Endothelial cell of umbilical vein (primary cell): ENCODE data around the gene PIKFYVE. TPM values are rescaled to one million over a fixed set of nuclear protein-coding genes. Genes with fewer than 3 reads are reported as not detected.
"Not testable (repeated sequence)": the region's sequence is repeated elsewhere in the genome, so short reads cannot be mapped to it uniquely, and the experiment has no call there.

Source experiments
- BruUV-seq: library from RNA; stranded (reverse); fragments of 400-500 nt; replicated peaks from 2 replicates; lab custom pipeline; 2021; lab: Mats Ljungman, UMichigan
- CTCF ChIA-PET: fragments of 300-600, 350-600 bp; sonication (Branson Sonifier 250); formaldehyde crosslinking; loops from one replicate; lab custom pipeline; 2021; ENCODE audit warnings: antibody characterized with exemption, inconsistent platforms; lab: Charles Lee
- POLR2A ChIA-PET: fragments of 300-600, 350-600 bp; sonication (Branson Sonifier 250); formaldehyde crosslinking; loops from one replicate; lab custom pipeline; 2021; ENCODE audit warnings: antibody characterized with exemption, inconsistent platforms; lab: Charles Lee
- DNase-seq: peaks from one replicate; pipeline ENCODE4 v3.0.0-alpha.2; 2011; ENCODE audit warnings: low read depth, low spot score
- FAIRE-seq: peaks from 2 replicates; lab custom pipeline; 2011; peaks lifted over from hg19 to GRCh38; lab: Jason Lieb, UNC
- H2AFZ ChIP-seq: 2 replicates; pipeline ENCODE4 v1.6.0; 2012; ENCODE audit warnings: low read depth, low read length, control low read depth, inconsistent platforms
- H3K27ac ChIP-seq: 2 replicates; pipeline ENCODE4 v1.5.1; 2011; ENCODE audit warnings: low read depth, mild to moderate bottlenecking, control low read depth, low read length, moderate library complexity; ENCODE audit not compliant: insufficient read depth
- H3K27me3 ChIP-seq, 2 experiments: 2 replicates each; pipeline versions ENCODE4 v1.6.0 to v1.6.1; 2011; ENCODE audit warnings: low read length in 2 of 2, mixed read lengths in 1 of 2; ENCODE audit not compliant: control insufficient read depth in 2 of 2, insufficient read depth in 2 of 2
- H3K36me3 ChIP-seq, 2 experiments: 2 replicates in 1 of 2; 3 replicates in 1 of 2; pipeline ENCODE4 v1.5.1; 2011; ENCODE audit warnings: low read length in 2 of 2, mild to moderate bottlenecking in 1 of 2, moderate library complexity in 1 of 2; ENCODE audit not compliant: control insufficient read depth in 2 of 2, insufficient read depth in 2 of 2; ENCODE audit errors: extremely low read depth in 1 of 2
- H3K4me1 ChIP-seq: 3 replicates; pipeline ENCODE4 v1.5.1; 2011; ENCODE audit warnings: mild to moderate bottlenecking, low read length; ENCODE audit not compliant: control insufficient read depth, insufficient read depth; ENCODE audit errors: extremely low read depth
- H3K4me2 ChIP-seq: 2 replicates; pipeline ENCODE4 v1.6.1; 2011; ENCODE audit warnings: low read length, control low read depth, mixed read lengths; ENCODE audit not compliant: insufficient read depth
- H3K4me3 ChIP-seq, 3 experiments: fragments of 200-600 bp in 1 of 3; sonication (generic), shearing (Covaris generic) in 1 of 3; replicated peaks in 1 of 3; 2 replicates each; pipeline ENCODE4 v1.5.1; 2011 to 2016; ENCODE audit warnings: control low read depth in 3 of 3, low read length in 3 of 3, mild to moderate bottlenecking in 2 of 3, inconsistent platforms in 1 of 3, low read depth in 1 of 3, moderate library complexity in 1 of 3; ENCODE audit not compliant: insufficient read depth in 1 of 3
- H3K79me2 ChIP-seq: 2 replicates; pipeline ENCODE4 v1.6.0; 2012; ENCODE audit warnings: low read length, inconsistent platforms; ENCODE audit not compliant: control insufficient read depth, insufficient read depth
- H3K9ac ChIP-seq: replicated peaks from 2 replicates; pipeline ENCODE3; 2011; ENCODE audit warnings: low read length, control low read depth; ENCODE audit not compliant: insufficient read depth; ENCODE audit errors: extremely low read depth
- H3K9me1 ChIP-seq: replicated peaks from 3 replicates; pipeline ENCODE4 v1.6.0; 2011; ENCODE audit warnings: mild to moderate bottlenecking, low read length; ENCODE audit not compliant: control insufficient read depth, insufficient read depth; ENCODE audit errors: extremely low read depth
- H3K9me3 ChIP-seq: replicated peaks from 2 replicates; pipeline ENCODE4 v1.5.1; 2012; ENCODE audit warnings: low read length, inconsistent platforms; ENCODE audit not compliant: control insufficient read depth, insufficient read depth
- H4K20me1 ChIP-seq: replicated peaks from 2 replicates; pipeline ENCODE3; 2011; ENCODE audit warnings: mild to moderate bottlenecking, low read length; ENCODE audit not compliant: control insufficient read depth, insufficient read depth; ENCODE audit errors: extremely low read depth
- FOS ChIP-seq: IDR thresholded peaks from 2 replicates; pipeline ENCODE4 v1.6.1; 2011; ENCODE audit warnings: mild to moderate bottlenecking, low read length, moderate library complexity, borderline replicate concordance; ENCODE audit not compliant: insufficient read depth
- GATA2 ChIP-seq: IDR thresholded peaks from 2 replicates; pipeline ENCODE4 v1.7.0; 2011; ENCODE audit warnings: low read depth, mild to moderate bottlenecking, moderate library complexity, mixed read lengths, low read length; ENCODE audit not compliant: insufficient read length, insufficient read depth
- JUN ChIP-seq: IDR thresholded peaks from 2 replicates; pipeline ENCODE4 v1.6.1; 2011; ENCODE audit warnings: borderline replicate concordance, low read depth; ENCODE audit not compliant: insufficient read length, insufficient read depth
- POLR2A ChIP-seq: IDR thresholded peaks from 2 replicates; pipeline ENCODE4 v1.6.1; 2012; ENCODE audit warnings: low read depth, mild to moderate bottlenecking, control low read depth, low read length
- dilution Hi-C: fragments of 300-500 bp; cut with MboI; formaldehyde crosslinking; loops from one replicate; pipeline ENCODE4 v1.15.0; 2019; ENCODE audit warnings: low sequenced_read_pairs; ENCODE audit not compliant: extremely low pct_ligation_motif_present
- intact Hi-C: fragments of 100-400 bp; cut with micrococcal nuclease; formaldehyde crosslinking; loops from one replicate; pipeline ENCODE4 v1.10.0; 2022
- polyA plus RNA-seq, 4 experiments: library from polyadenylated mRNA; depleted of rRNA in 3 of 4; stranded (reverse) in 3 of 4; unstranded in 1 of 4; fragments of >200 nt; gene quantifications; 2 replicates each; pipeline versions ENCODE4 v1.2.1 to v1.2.3, GENCODE V29; 2011 to 2012; ENCODE audit warnings: missing spikeins in 1 of 4
- total RNA-seq: library from RNA; stranded (reverse); gene quantifications from 2 replicates; pipeline ENCODE4 v1.2.3, GENCODE V29; 2021
- TF ChIP-seq, protein P1 (sequence below): IDR thresholded peaks from 2 replicates; pipeline ENCODE4 v1.6.1; 2011; ENCODE audit not compliant: insufficient read depth, insufficient read length

Gene PIKFYVE
- total and polyA plus RNA-seq, 2 donors (not counting 3 experiments of a cell fraction or from before 2014, with no cell fraction given), result 9.0 to 28.2 TPM

DNA sequence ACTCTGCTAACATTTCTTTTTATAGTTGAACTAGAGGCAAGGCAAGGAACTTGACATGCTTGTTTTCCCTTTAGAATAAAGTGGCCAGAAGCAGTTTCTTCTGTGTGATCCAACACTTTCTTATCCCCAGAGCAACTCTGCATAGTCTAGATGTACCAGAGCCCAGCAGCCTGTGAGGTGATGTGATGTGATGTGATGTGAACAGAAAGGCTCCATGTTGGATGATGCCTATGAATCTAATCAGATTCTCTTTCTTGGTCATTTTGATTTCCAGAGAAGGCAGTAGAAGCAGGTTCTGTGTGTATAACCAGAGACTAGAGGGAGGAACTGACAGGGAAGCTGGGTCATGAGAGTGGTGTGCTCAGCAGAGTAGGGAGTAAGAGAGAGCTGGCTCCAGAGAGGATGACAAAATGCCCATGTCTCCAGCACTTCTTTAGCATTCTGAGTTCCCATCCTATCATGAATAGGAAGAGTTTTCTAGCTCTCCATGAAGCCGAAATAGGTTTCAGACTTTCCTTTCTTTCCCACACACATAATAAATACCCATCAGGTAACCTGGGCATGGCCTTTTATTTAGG lies 109.5 kb downstream of the PIKFYVE start:
- H4K20me1 ChIP-seq, result no peaks in the 10 kb centered on the region
- BruUV-seq, result no TSS peak

DNA sequence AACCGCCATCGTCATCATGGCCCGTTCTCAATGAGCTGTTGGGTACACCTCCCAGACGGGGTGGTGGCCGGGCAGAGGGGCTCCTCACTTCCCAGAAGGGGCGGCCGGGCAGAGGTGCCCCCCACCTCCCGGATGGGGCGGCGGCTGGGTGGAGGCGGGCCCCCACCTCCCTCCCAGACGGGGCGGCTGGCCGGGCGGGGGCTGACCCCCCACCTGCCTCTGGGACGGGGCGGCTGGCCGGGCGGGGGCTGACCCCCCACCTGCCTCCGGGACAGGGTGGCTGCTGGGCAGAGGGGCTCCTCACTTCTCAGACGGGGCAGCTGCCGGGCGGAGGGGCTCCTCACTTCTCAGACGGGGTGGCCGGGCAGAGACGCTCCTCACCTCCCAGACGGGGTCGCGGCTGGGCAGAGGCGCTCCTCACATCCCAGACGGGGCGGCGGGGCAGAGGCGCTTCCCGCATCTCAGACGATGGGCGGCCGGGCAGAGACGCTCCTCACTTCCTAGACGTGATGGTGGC lies 111.3 kb downstream of the PIKFYVE start:
- H3K9ac ChIP-seq, H3K79me2 ChIP-seq, H3K9me3 ChIP-seq, H3K4me3 ChIP-seq, H3K4me1 ChIP-seq, CTCF ChIA-PET, FAIRE-seq, H3K27ac ChIP-seq, H3K27me3 ChIP-seq, H3K9me1 ChIP-seq, H3K36me3 ChIP-seq, POLR2A ChIA-PET, H4K20me1 ChIP-seq, dilution Hi-C loops, DNase-seq, H2AFZ ChIP-seq, BruUV-seq, H3K4me2 ChIP-seq: not testable (repeated sequence)
- intact Hi-C loops, result loop anchor here (10.0 kb wide), 1 partner anchor 203 kb away; no protein-coding TSS in a partner anchor

More for the DNA sequence above, 109.5 kb downstream of the PIKFYVE start:
- intact Hi-C loops, result loop anchor here (10.0 kb wide), 1 partner anchor 201 kb away; no protein-coding TSS in a partner anchor
- H3K4me3 ChIP-seq, result no peak overlapping the region
- no peak overlapping the region for H3K9ac ChIP-seq
- dilution Hi-C loops, result no loop called here
- no peak for TF ChIP-seq JUN
- TF ChIP-seq GATA2, result no peak
- TF ChIP-seq, protein P1, sequence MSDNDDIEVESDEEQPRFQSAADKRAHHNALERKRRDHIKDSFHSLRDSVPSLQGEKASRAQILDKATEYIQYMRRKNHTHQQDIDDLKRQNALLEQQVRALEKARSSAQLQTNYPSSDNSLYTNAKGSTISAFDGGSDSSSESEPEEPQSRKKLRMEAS, result no peak
- no peak for TF ChIP-seq POLR2A
- TF ChIP-seq FOS, result no peak
- DNase-seq (no peak), FAIRE-seq (no peak)
- H3K4me1 ChIP-seq, result no peaks in the 10 kb centered on the region
- POLR2A ChIA-PET, result no interaction called here
- H2AFZ ChIP-seq, result no peak overlapping the region
- no peaks in the 10 kb centered on the region for H3K27me3 ChIP-seq
- H3K9me1 ChIP-seq, result no peaks in the 10 kb centered on the region
- no peaks in the 10 kb centered on the region for H3K9me3 ChIP-seq
- no peak overlapping the region for H3K4me2 ChIP-seq
- no peaks in the 10 kb centered on the region for H3K79me2 ChIP-seq
- CTCF ChIA-PET, result interaction anchor here (1.0 to 1.3 kb wide), 2 partner anchors 946 to 956 kb away, joined by 3 to 5 read pairs; no protein-coding TSS in a partner anchor
- no peaks in the 10 kb centered on the region for H3K36me3 ChIP-seq
- H3K27ac ChIP-seq, result no peak overlapping the region
